OCI-LY3 (cell line): ENCODE results near the gene CCDC92.

Source experiments
- H2AFZ ChIP-seq: fragments of 200-600, 300-600 bp; shearing (Covaris generic); 2 replicates; pipeline ENCODE4 v1.6.0; 2014; ENCODE audit warnings: antibody characterized with exemption, low read depth, low read length
- H3K27ac ChIP-seq: fragments of 200-600, 300-600 bp; sonication (generic); 2 replicates; pipeline ENCODE4 v1.5.1; 2014; ENCODE audit warnings: mild to moderate bottlenecking, low read length, moderate library complexity, mixed read lengths
- H3K27me3 ChIP-seq: fragments of 200-600, 300-600 bp; sonication (generic); 2 replicates; pipeline ENCODE4 v1.6.1; 2014; ENCODE audit warnings: low read depth, low read length, mixed read lengths
- H3K36me3 ChIP-seq: fragments of 200-600, 300-600 bp; sonication (generic); replicated peaks from 2 replicates; pipeline ENCODE3; 2014; ENCODE audit warnings: low read depth, low read length, mixed read lengths
- H3K4me1 ChIP-seq: fragments of 300-600, 200-600 bp; sonication (generic); 2 replicates; pipeline ENCODE4 v1.6.1; 2014; ENCODE audit warnings: low read length, mixed read lengths
- H3K4me2 ChIP-seq: fragments of 200-600, 300-600 bp; sonication (generic); 2 replicates; pipeline ENCODE4 v1.6.1; 2014; ENCODE audit warnings: low read length, mixed read lengths
- H3K4me3 ChIP-seq: fragments of 300-600, 200-600 bp; sonication (generic); 2 replicates; pipeline ENCODE4 v1.5.1; 2014; ENCODE audit warnings: antibody characterized with exemption, mild to moderate bottlenecking, low read length, moderate library complexity
- H3K79me2 ChIP-seq: fragments of 300-600, 200-600 bp; shearing (Covaris generic); 2 replicates; pipeline ENCODE4 v1.6.1; 2014; ENCODE audit warnings: mild to moderate bottlenecking, low read length, mixed read lengths
- H3K9ac ChIP-seq: fragments of 300-600, 200-600 bp; shearing (Covaris generic); 2 replicates; pipeline ENCODE4 v1.6.0; 2014; ENCODE audit warnings: mild to moderate bottlenecking, low read length, moderate library complexity
- H3K9me3 ChIP-seq: fragments of 200-600, 300-600 bp; shearing (Covaris generic); 2 replicates; pipeline ENCODE4 v1.6.1; 2014; ENCODE audit warnings: low read length, mixed read lengths; ENCODE audit not compliant: insufficient read depth
- H4K20me1 ChIP-seq: fragments of 200-600, 300-600 bp; sonication (generic); 2 replicates; pipeline ENCODE4 v1.6.1; 2016; ENCODE audit warnings: low read length, mixed read lengths; ENCODE audit not compliant: insufficient read depth
- EZH2phosphoT487 ChIP-seq: fragments of 200-600 bp; shearing (Covaris generic); IDR thresholded peaks from 2 replicates; pipeline ENCODE4 v1.6.1; 2018; ENCODE audit warnings: antibody characterized with exemption, mixed run types, low read depth
- TF ChIP-seq, protein P1 (sequence below): fragments of 200-600, 300-600 bp; sonication (generic); IDR thresholded peaks from 2 replicates; pipeline ENCODE4 v1.5.1; 2014; ENCODE audit warnings: antibody characterized with exemption, low read length, low read depth

Gene CCDC92

DNA sequence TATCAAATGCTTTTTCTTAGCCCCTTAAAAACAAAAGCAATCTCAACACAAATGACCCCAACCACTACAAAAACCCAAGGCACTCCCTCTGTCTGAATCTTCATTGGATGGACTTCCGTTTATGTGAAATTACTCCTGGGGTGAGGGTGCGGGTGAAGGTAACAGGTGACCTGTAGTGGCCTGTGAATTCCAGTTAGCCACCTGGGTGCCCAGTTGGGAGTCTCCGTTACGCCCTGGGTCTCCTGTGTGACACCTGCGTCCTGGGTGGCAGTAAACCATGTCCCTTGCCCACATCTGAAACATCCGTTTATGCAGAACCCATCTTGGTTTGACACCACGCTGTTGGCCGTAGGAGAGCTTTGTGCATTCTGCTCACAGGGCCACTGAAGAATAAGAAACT, 62.6 kb downstream of the CCDC92 start:
- Histone ChIP-seq H3K79me2 (no peaks in the 10 kb centered on the region), H3K4me3 (no peak overlapping the region), H3K36me3 (no peaks in the 10 kb centered on the region), H3K4me2 (no peak overlapping the region), H3K27me3 (peaks cover 2% of the 10 kb centered on the region), H4K20me1 (no peaks in the 10 kb centered on the region), H3K9ac (no peak overlapping the region), H3K27ac (no peak overlapping the region), H2AFZ (no peak overlapping the region), H3K4me1 (peaks cover 7% of the 10 kb centered on the region), H3K9me3 (no peaks in the 10 kb centered on the region)
- TF ChIP-seq, protein P1, sequence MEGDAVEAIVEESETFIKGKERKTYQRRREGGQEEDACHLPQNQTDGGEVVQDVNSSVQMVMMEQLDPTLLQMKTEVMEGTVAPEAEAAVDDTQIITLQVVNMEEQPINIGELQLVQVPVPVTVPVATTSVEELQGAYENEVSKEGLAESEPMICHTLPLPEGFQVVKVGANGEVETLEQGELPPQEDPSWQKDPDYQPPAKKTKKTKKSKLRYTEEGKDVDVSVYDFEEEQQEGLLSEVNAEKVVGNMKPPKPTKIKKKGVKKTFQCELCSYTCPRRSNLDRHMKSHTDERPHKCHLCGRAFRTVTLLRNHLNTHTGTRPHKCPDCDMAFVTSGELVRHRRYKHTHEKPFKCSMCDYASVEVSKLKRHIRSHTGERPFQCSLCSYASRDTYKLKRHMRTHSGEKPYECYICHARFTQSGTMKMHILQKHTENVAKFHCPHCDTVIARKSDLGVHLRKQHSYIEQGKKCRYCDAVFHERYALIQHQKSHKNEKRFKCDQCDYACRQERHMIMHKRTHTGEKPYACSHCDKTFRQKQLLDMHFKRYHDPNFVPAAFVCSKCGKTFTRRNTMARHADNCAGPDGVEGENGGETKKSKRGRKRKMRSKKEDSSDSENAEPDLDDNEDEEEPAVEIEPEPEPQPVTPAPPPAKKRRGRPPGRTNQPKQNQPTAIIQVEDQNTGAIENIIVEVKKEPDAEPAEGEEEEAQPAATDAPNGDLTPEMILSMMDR: no peak
- no peak for TF ChIP-seq EZH2phosphoT487

DNA sequence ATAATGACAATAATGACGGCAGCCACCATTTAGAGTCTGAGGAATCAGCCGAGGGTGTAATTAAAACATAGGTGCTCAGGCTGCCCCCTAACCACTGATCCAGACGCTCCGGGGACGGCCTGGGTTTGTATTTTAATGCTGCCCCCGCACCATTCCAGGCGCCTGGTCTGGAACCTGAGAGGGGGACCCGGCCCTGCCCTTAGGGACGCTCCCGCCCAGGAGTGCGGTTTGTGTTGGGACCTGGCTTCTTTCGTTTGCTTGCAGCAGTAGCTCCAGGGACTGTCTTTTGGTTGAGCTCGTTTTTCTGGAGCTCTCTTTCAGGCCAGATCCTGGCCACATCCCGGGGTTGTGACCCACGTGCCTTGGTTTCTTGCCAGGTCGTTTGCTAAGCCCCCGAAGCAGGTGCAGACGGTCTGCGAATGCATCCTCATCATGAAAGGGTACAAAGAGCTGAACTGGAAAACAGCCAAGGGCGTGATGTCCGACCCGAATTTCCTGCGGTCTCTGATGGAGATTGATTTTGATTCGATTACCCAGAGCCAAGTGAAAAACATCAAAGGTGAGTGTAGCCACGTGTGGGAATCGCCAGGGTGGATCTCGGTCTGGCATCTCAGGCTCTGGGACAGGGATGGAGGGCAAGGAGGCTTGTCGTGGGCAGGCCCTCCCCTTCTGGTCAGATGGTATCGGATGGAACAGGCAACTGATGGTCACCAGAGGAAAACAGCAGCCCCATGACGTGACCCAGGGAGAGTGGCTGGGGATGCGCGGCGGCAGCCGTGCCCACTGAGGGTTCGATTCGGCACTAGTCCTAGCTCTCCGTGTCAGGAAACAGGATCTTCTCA, 63.5 kb downstream of the CCDC92 start:
- H3K36me3 ChIP-seq: no peaks in the 10 kb centered on the region
- H3K4me1 ChIP-seq: peaks cover 7% of the 10 kb centered on the region
- no peaks in the 10 kb centered on the region for H4K20me1 ChIP-seq
- no peak overlapping the region for H3K4me2 ChIP-seq
- H3K4me3 ChIP-seq: no peak overlapping the region
- no peak overlapping the region for H3K27ac ChIP-seq
- no peaks in the 10 kb centered on the region for H3K9me3 ChIP-seq
- H2AFZ ChIP-seq: no peak overlapping the region
- peaks cover 11% of the 10 kb centered on the region for H3K27me3 ChIP-seq
- no peak overlapping the region for H3K9ac ChIP-seq
- no peaks in the 10 kb centered on the region for H3K79me2 ChIP-seq
- TF ChIP-seq, protein P1: no peak
- no peak for TF ChIP-seq EZH2phosphoT487

DNA sequence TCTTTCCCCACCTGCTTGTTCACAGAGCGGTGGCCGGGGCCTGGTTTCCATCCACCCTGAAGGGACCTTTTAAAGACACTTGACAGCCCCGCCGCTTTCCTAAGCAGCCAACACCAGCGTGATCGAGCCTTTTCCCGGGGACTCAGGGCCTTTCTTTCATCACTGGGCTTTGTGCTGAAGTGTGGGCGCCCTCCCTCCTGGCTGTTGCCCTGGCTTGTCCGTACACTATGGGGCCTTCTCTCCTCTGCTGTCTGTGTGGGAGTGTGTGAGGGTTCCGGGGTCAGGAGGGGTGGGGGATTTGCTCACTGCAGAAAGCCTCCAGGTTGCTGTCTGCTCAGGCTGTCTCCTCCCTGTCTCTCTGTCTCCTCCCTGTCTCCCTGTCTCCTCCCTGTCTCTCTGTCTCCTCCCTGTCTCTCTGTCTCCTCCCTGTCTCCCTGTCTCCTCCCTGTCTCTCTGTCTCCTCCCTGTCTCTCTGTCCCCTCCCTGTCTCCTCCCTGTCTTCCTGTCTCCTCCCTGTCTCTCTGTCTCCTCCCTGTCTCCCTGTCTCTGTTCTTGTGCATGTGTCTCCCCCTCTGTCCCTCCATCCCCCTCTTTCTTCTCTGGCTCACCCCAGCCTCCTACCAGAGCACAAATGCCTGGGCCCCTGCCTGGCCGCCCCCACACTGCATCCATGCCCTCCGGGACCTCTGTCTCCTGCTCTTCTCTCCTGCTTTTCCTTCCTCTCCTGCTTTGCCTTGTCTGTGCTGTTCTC, 64.7 kb downstream of the CCDC92 start:
- TF ChIP-seq EZH2phosphoT487: no peak
- TF ChIP-seq, protein P1: no peak
- H3K4me2 ChIP-seq: no peak overlapping the region
- no peak overlapping the region for H3K27ac ChIP-seq
- no peaks in the 10 kb centered on the region for H3K79me2 ChIP-seq
- no peak overlapping the region for H3K4me3 ChIP-seq
- H3K9me3 ChIP-seq: no peaks in the 10 kb centered on the region
- H3K36me3 ChIP-seq: no peaks in the 10 kb centered on the region
- no peaks in the 10 kb centered on the region for H4K20me1 ChIP-seq
- H2AFZ ChIP-seq: no peak overlapping the region
- H3K9ac ChIP-seq: no peak overlapping the region
- H3K27me3 ChIP-seq: peaks cover 14% of the 10 kb centered on the region
- H3K4me1 ChIP-seq: peaks cover 7% of the 10 kb centered on the region

DNA sequence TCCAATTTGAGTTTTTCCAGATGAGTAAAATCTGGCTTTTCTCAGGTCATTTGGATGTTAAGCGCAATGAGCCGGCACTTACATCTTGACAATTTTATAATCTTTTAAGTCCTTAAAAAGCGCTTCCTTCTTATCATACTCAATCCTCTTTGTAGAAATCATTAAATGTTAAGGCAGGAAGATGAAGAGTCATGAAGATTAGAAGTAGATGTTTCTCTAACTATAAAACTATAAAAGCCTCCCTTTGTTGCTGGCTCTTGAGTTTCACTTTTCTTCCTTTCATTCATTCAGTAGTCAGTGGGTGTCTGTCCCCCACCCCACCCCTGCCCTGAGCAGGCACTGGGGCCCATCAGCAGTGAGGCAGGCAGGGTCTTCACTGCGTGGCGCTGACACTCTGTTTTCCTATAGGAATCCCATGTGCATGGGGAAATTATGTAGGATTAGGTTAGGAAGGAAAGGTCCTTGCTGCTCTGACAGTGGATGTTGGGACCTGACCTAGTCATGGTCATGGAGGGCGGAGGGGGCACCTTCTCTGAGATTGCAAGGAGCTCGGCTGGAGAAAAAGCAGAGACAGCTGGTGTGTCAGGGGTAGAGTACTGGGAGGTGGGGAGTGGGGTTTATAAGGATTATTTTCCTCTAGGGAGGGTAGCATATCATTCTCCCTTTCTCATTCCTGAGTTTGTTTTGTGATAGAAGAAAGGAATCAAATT, 65.8 kb downstream of the CCDC92 start:
- TF ChIP-seq, protein P1: no peak
- no peak for TF ChIP-seq EZH2phosphoT487
- Histone ChIP-seq H3K36me3 (no peaks in the 10 kb centered on the region), H2AFZ (no peak overlapping the region), H3K9ac (no peak overlapping the region), H3K4me2 (no peak overlapping the region), H3K27me3 (peaks cover 14% of the 10 kb centered on the region), H3K4me3 (no peak overlapping the region), H3K9me3 (no peaks in the 10 kb centered on the region), H4K20me1 (no peaks in the 10 kb centered on the region), H3K4me1 (peaks cover 7% of the 10 kb centered on the region), H3K27ac (no peak overlapping the region), H3K79me2 (no peaks in the 10 kb centered on the region)
